Measurements from ENCODE around the gene TNS1. TPM values are rescaled to one million over a fixed set of nuclear protein-coding genes. Genes with fewer than 3 reads are reported as not detected.

TNS1 gene
- total and polyA plus RNA-seq, 9 of the 15 experiments (the other 6 are each of a cell fraction or from before 2014, with no cell fraction given): 0.13 to 2.7 (median 0.77) TPM

DNA sequence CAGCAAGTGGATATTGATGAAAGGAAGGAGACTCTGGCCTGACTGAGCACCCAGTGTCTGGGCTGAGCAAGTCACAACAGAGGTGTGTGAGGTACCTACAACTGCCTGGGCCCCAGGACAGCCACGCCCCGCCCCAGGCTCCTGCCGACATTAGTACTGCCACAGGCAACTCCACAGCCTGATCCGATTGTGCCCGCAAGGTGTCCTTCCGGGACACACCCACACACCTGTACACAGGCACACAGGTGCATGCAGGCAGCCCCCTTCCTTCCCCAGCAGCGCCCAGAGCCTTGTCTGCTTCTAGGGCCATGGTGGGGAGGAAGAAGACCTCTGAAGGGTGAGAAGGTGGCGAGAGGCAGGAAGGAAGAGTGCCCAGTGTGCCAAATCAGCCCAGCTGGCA, 83.6 kb downstream of the TNS1 start:
- no peak for ATAC-seq
- no peak overlapping the region for H3K27ac ChIP-seq (ENCODE audit: extremely low read depth, low read depth, low read length)
- in situ Hi-C loops (cut with MboI) (no loop called here), intact Hi-C loops (cut with micrococcal nuclease) (loop anchor here (10.0 kb wide), 2 partner anchors 66 to 146 kb away; partner anchors contain the start of gene RUFY4)
- no peak for TF ChIP-seq SMARCE1 (IDR thresholded peaks at IDR 0.05)
- no peak for TF ChIP-seq SMARCA5 (IDR thresholded peaks at IDR 0.05)
- TF ChIP-seq ZBED1 (IDR thresholded peaks at IDR 0.05): no peak
- no peak for TF ChIP-seq ZNF197 (CRISPR knock-in tag; IDR thresholded peaks at IDR 0.05; ENCODE audit: low read depth)
- no peak for TF ChIP-seq STAG1 (CRISPR knock-in tag; IDR thresholded peaks at IDR 0.05; ENCODE audit: borderline replicate concordance)
- TF ChIP-seq TAF9B (IDR thresholded peaks at IDR 0.05; ENCODE audit: partially characterized antibody): no peak
- TF ChIP-seq ILK (tag; IDR thresholded peaks at IDR 0.05; ENCODE audit: borderline replicate concordance, low read depth): no peak
- TF ChIP-seq HNRNPK (IDR thresholded peaks at IDR 0.05; ENCODE audit: low read depth, low read length, poor library complexity, severe bottlenecking): no peak
- TF ChIP-seq ZNF23 (CRISPR knock-in tag; IDR thresholded peaks at IDR 0.05): no peak
- TF ChIP-seq, protein P1, sequence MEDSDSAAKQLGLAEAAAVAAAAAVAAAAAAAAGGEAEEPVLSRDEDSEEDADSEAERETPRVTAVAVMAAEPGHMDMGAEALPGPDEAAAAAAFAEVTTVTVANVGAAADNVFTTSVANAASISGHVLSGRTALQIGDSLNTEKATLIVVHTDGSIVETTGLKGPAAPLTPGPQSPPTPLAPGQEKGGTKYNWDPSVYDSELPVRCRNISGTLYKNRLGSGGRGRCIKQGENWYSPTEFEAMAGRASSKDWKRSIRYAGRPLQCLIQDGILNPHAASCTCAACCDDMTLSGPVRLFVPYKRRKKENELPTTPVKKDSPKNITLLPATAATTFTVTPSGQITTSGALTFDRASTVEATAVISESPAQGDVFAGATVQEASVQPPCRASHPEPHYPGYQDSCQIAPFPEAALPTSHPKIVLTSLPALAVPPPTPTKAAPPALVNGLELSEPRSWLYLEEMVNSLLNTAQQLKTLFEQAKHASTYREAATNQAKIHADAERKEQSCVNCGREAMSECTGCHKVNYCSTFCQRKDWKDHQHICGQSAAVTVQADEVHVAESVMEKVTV (CRISPR knock-in tag; IDR thresholded peaks at IDR 0.05): no peak
- no peak for TF ChIP-seq RBM14 (IDR thresholded peaks at IDR 0.05; ENCODE audit: borderline replicate concordance, insufficient read depth, low read depth, low read length)
- TF ChIP-seq FOXJ3 (CRISPR knock-in tag; IDR thresholded peaks at IDR 0.05): no peak
- no peak for TF ChIP-seq GABPB1 (CRISPR knock-in tag; IDR thresholded peaks at IDR 0.05)
- TF ChIP-seq, protein P2, sequence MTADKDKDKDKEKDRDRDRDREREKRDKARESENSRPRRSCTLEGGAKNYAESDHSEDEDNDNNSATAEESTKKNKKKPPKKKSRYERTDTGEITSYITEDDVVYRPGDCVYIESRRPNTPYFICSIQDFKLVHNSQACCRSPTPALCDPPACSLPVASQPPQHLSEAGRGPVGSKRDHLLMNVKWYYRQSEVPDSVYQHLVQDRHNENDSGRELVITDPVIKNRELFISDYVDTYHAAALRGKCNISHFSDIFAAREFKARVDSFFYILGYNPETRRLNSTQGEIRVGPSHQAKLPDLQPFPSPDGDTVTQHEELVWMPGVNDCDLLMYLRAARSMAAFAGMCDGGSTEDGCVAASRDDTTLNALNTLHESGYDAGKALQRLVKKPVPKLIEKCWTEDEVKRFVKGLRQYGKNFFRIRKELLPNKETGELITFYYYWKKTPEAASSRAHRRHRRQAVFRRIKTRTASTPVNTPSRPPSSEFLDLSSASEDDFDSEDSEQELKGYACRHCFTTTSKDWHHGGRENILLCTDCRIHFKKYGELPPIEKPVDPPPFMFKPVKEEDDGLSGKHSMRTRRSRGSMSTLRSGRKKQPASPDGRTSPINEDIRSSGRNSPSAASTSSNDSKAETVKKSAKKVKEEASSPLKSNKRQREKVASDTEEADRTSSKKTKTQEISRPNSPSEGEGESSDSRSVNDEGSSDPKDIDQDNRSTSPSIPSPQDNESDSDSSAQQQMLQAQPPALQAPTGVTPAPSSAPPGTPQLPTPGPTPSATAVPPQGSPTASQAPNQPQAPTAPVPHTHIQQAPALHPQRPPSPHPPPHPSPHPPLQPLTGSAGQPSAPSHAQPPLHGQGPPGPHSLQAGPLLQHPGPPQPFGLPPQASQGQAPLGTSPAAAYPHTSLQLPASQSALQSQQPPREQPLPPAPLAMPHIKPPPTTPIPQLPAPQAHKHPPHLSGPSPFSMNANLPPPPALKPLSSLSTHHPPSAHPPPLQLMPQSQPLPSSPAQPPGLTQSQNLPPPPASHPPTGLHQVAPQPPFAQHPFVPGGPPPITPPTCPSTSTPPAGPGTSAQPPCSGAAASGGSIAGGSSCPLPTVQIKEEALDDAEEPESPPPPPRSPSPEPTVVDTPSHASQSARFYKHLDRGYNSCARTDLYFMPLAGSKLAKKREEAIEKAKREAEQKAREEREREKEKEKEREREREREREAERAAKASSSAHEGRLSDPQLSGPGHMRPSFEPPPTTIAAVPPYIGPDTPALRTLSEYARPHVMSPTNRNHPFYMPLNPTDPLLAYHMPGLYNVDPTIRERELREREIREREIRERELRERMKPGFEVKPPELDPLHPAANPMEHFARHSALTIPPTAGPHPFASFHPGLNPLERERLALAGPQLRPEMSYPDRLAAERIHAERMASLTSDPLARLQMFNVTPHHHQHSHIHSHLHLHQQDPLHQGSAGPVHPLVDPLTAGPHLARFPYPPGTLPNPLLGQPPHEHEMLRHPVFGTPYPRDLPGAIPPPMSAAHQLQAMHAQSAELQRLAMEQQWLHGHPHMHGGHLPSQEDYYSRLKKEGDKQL (CRISPR knock-in tag; IDR thresholded peaks at IDR 0.05; ENCODE audit: borderline replicate concordance): no peak
- no peaks in the 10 kb centered on the region for H3K79me2 ChIP-seq (ENCODE audit: control insufficient read depth, insufficient read depth, low read length)
- H3K9me3 ChIP-seq (replicated peaks; ENCODE audit: control insufficient read depth, insufficient read depth, low read depth, low read length): no peaks in the 10 kb centered on the region
- no peak overlapping the region for H2AFZ ChIP-seq (ENCODE audit: low read depth, low read length)
- no peaks in the 10 kb centered on the region for H3K9me1 ChIP-seq (ENCODE audit: control insufficient read depth, insufficient read depth, low read length)
- no peaks in the 10 kb centered on the region for H3K36me3 ChIP-seq (ENCODE audit: control insufficient read depth, insufficient read depth, low read length)
- no peak overlapping the region for H3K4me3 ChIP-seq
- H3K27me3 ChIP-seq (ENCODE audit: control insufficient read depth in 2 of 2, insufficient read depth in 2 of 2, low read length in 2 of 2): peaks cover 5 to 61% of the 10 kb centered on the region in 2 experiments; a peak in 4 of 5 replicates
- H3K4me2 ChIP-seq (ENCODE audit: insufficient read depth, low read length): no peak overlapping the region
- no peaks in the 10 kb centered on the region; a peak in 1 of 5 replicates for H3K4me1 ChIP-seq (replicated peaks in 1 of 2; ENCODE audit: control insufficient read depth in 2 of 2, insufficient read depth in 2 of 2, low read length in 2 of 2)
- H3K9ac ChIP-seq (ENCODE audit: insufficient read depth in 1 of 2, low read depth in 2 of 2, low read length in 2 of 2): no peak overlapping the region
- BruUV-seq (replicated peaks): no TSS peak
- 0% methylated on average over 7 of the region's 8 CpGs for WGBS (ENCODE audit: insufficient coverage, low coverage, missing lambda C conversion rate)
- peaks cover 6% of the 10 kb centered on the region; the same call in 1 of the 2 replicates for H4K20me1 ChIP-seq (replicated peaks; ENCODE audit: control insufficient read depth, insufficient read depth, low read length)
- no peak for FAIRE-seq
- CTCF ChIA-PET (ENCODE audit: low intra/inter-chr PET ratio): no interaction called here
- POLR2A ChIA-PET: no interaction called here
- DNase-seq (ENCODE audit: extremely low read depth in 1 of 4, low spot score in 3 of 4): no peak

Data from K562 (cell line).